Mesothelial cell of epicardium (in vitro differentiated cells): ENCODE measurements around the gene COL5A1. TPM values are rescaled to one million over a fixed set of nuclear protein-coding genes. Genes with fewer than 3 reads are reported as not detected.

Experiments
- DNase-seq, 2 experiments: peaks; one replicate each; pipeline ENCODE4 v3.0.0; 2021; ENCODE audit warnings: low spot score in 2 of 2; ENCODE audit not compliant: unreplicated experiment in 2 of 2
- H3K27ac Mint-ChIP-seq: 2 replicates; pipeline ENCODE4 v1.8.0; 2021; ENCODE audit warnings: mixed read lengths
- H3K27me3 Mint-ChIP-seq: 2 replicates; pipeline ENCODE4 v1.8.0; 2021; ENCODE audit warnings: low read depth, mixed read lengths
- H3K36me3 Mint-ChIP-seq: 2 replicates; pipeline ENCODE4 v1.8.0; 2021; ENCODE audit warnings: mixed read lengths
- H3K4me1 Mint-ChIP-seq: 2 replicates; pipeline ENCODE4 v1.8.0; 2021; ENCODE audit warnings: mixed read lengths
- H3K4me3 Mint-ChIP-seq: 2 replicates; pipeline ENCODE4 v1.8.0; 2021; ENCODE audit warnings: mild to moderate bottlenecking, moderate library complexity, mixed read lengths
- H3K9me3 Mint-ChIP-seq: 2 replicates; pipeline ENCODE4 v1.8.0; 2021; ENCODE audit warnings: mixed read lengths
- total RNA-seq: library from RNA; stranded (reverse); gene quantifications from 3 replicates; pipeline ENCODE4 v1.2.1, GENCODE V29; 2021
- TF ChIP-seq, protein P1 (sequence below): fragments of 200-600 bp; sonication (generic); IDR thresholded peaks from one replicate; pipeline ENCODE4 v1.5.0; 2021; ENCODE audit warnings: antibody characterized with exemption; ENCODE audit not compliant: unreplicated experiment

Gene COL5A1
- total RNA-seq, 1 donor from 2014 or later, result 605 TPM

DNA sequence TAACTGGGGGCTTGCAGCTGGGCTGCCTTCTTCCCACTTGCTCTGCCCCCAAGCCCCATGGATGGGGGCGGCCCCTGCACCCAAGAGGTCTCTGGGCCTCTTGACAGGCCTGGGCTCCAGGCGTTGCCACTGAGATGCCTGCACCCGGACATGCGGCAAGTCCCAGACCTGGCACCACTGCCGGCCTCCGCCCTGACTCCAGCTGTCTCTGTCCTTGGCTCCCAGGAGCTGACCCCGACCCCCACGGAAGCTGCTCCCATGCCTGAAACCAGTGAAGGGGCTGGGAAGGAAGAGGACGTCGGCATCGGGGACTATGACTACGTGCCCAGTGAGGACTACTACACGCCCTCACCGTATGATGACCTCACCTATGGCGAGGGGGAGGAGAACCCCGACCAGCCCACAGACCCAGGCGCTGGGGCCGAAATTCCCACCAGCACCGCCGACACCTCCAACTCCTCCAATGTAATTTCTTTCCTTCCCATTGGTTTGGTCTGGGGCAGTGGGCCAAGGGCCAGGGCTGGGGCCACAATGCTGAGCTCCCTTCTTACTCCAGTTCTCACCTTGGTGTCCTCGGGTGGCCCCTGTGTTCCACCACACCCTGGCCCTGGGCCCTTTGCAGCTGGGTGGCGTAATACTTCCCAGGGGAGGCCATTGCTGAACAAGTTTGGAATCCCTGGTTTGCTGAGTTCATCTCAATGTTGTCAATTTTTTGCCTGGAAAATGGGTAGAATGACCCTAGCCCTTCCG is 88.6 kb downstream of the COL5A1 start:
- Mint-ChIP-seq H3K27me3 (no peaks in the 10 kb centered on the region), H3K4me1 (peaks cover 5% of the 10 kb centered on the region), H3K36me3 (peaks cover 20% of the 10 kb centered on the region), H3K4me3 (no peak overlapping the region), H3K27ac (no peak overlapping the region), H3K9me3 (no peaks in the 10 kb centered on the region)
- no peak for DNase-seq
- TF ChIP-seq, protein P1, sequence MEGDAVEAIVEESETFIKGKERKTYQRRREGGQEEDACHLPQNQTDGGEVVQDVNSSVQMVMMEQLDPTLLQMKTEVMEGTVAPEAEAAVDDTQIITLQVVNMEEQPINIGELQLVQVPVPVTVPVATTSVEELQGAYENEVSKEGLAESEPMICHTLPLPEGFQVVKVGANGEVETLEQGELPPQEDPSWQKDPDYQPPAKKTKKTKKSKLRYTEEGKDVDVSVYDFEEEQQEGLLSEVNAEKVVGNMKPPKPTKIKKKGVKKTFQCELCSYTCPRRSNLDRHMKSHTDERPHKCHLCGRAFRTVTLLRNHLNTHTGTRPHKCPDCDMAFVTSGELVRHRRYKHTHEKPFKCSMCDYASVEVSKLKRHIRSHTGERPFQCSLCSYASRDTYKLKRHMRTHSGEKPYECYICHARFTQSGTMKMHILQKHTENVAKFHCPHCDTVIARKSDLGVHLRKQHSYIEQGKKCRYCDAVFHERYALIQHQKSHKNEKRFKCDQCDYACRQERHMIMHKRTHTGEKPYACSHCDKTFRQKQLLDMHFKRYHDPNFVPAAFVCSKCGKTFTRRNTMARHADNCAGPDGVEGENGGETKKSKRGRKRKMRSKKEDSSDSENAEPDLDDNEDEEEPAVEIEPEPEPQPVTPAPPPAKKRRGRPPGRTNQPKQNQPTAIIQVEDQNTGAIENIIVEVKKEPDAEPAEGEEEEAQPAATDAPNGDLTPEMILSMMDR, result no peak

DNA sequence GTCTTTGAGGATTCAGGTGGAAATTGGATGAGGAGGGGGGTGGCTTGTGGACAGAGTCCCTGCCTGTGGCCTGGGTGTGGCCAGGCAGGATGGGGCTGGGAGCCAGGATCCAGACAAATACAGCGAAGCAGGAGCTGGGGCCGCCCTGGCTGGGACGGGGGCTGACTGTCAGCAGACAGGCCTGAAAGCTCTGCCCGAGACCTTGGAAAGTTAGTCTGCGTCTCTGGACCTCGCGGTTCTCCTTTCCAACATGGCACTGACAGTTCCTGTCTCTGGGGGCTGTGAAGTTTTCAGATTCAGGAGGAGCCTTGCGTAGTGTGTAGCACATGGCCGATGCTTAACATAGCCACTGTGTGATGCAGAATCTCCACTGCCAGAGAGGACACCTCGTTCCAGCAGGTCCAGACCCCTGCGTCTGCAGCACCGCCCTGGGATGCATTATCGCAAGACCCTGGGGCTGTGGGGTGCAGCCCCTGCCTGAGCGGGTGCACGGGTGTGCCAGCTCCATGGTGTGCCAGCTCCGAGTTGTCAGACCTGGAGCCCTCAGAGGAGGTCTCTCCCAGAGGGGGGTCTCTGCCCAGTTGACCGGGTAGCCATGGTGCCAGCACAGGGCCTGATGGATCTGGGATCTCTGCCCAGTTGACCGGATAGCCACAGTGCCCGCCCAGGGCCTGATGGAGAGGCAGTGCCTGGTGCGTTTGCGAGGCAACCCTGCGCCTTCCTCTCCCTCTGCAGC is 89.3 kb downstream of the COL5A1 start:
- no peak overlapping the region for H3K4me3 Mint-ChIP-seq
- no peaks in the 10 kb centered on the region for H3K27me3 Mint-ChIP-seq
- DNase-seq, result no peak
- H3K36me3 Mint-ChIP-seq, result peaks cover 20% of the 10 kb centered on the region
- H3K4me1 Mint-ChIP-seq, result peaks cover 5% of the 10 kb centered on the region
- no peak overlapping the region for H3K27ac Mint-ChIP-seq
- TF ChIP-seq, protein P1, result no peak
- no peaks in the 10 kb centered on the region for H3K9me3 Mint-ChIP-seq

DNA sequence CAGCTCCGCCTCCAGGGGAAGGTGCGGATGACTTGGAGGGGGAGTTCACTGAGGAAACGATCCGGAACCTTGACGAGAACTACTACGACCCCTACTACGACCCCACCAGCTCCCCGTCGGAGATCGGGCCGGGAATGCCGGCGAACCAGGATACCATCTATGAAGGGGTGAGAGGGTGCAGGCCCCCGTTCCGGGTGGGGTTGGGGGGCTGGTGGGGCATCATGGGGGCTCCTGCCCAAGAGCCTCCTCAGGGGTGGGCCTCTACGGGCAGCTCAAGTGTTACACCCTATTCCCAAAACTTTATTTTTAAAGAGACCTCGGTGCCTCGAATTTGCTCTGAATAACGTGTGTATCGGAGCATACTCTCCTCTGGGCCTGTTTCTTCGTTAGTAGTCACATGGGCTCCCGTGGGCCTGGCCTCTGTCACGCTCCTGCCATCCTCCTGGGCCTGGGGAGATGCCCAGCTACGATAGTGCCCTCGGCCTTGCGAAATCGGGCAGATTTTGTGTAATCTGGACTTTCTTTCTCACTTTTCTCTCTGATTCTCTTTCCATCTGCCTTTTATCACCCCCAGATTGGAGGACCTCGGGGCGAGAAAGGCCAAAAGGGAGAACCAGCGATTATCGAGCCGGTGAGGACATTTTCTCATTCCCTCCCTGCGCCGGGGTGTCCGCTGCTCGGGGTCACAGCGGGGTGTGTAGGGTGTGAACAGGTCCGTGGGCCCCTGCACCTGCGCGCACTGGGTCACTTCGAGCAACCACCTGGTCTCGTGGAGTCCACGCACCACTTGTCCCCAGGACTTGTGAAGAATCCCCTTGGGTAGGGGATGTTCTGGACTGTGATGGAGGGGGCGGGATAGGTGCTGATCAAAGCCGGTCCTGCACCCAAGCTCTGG is 90.1 kb downstream of the COL5A1 start:
- H3K27ac Mint-ChIP-seq, result peak overlapping the region; percentile 53
- peaks cover 5% of the 10 kb centered on the region for H3K4me1 Mint-ChIP-seq
- no peaks in the 10 kb centered on the region for H3K9me3 Mint-ChIP-seq

DNA sequence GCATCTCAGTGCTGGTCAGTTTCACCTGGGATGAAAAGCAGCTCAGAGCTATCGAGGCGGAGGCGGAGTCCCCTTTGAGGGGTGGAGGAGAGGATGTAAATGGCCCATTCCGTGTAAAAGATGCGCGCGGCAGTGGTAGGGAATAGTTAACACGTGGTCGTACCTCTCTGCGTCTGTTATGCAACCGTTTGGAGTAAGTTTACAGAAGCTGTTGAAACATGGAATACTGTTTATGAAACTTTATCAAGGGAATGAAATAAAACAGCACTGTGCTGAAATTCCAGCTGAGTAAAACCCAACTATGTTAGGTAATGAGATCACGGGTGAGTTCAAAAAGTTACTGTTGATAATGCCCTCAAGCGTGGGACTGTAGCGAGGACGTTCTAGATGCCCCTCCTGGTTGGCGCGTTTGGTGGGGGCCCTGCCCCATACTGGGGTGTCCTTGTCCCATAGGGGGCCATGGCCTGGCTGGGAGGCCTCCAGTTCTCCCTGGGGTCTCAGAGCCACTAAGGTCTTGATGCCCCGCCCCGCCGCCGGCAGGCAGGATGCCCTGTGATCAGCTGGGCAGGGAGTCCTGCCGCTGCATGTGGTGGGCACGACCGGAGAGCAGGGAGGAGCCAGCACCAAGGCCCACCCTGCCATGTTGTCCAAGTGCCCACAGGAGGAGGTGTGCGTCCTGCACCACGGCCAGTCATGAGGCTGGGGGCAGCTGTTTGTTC is 90.9 kb downstream of the COL5A1 start:
- no peak for DNase-seq
- H3K4me1 Mint-ChIP-seq, result peaks cover 5% of the 10 kb centered on the region
- no peak overlapping the region for H3K27ac Mint-ChIP-seq
- H3K36me3 Mint-ChIP-seq, result peaks cover 26% of the 10 kb centered on the region
- H3K27me3 Mint-ChIP-seq, result no peaks in the 10 kb centered on the region
- TF ChIP-seq, protein P1, result no peak
- H3K9me3 Mint-ChIP-seq, result no peaks in the 10 kb centered on the region
- H3K4me3 Mint-ChIP-seq, result no peak overlapping the region

More for the DNA sequence above, 90.1 kb downstream of the COL5A1 start:
- no peaks in the 10 kb centered on the region for H3K27me3 Mint-ChIP-seq
- peaks cover 26% of the 10 kb centered on the region for H3K36me3 Mint-ChIP-seq
- TF ChIP-seq, protein P1, result no peak
- no peak overlapping the region for H3K4me3 Mint-ChIP-seq
- DNase-seq, result no peak
